GM04503 (cell line): ENCODE results near the gene CPED1.
"Not testable (repeated sequence)": the region's sequence is repeated elsewhere in the genome, so short reads cannot be mapped to it uniquely, and the experiment has no call there.

Experiments used
- DNase-seq: peaks from one replicate; pipeline ENCODE4 v3.0.0-alpha.2; 2012; ENCODE audit warnings: low read depth

Gene CPED1

GRCh38 chr7:121071662-121072061, 83.2 kb downstream of the CPED1 start:
- no peak for DNase-seq

- DNase-seq = no peak
Observed at GRCh38 chr7:121072826-121073225, 84.3 kb downstream of the CPED1 start.

- DNase-seq = no peak
Observed at GRCh38 chr7:121073463-121074099, 85.1 kb downstream of the CPED1 start.

GRCh38 chr7:121075424-121075841, 86.9 kb downstream of the CPED1 start:
- DNase-seq = not testable (repeated sequence)

GRCh38 chr7:121075952-121076349, 87.4 kb downstream of the CPED1 start:
- DNase-seq = no peak

- DNase-seq = peak; percentile 27
Observed at GRCh38 chr7:121076350-121077164, 88.0 kb downstream of the CPED1 start.

GRCh38 chr7:121077165-121077630, 88.7 kb downstream of the CPED1 start:
- DNase-seq = no peak

- no peak for DNase-seq
Observed at GRCh38 chr7:121078701-121079227, 90.3 kb downstream of the CPED1 start.

- no peak for DNase-seq
Observed at GRCh38 chr7:121079425-121080169, 91.1 kb downstream of the CPED1 start.

- no peak for DNase-seq
Observed at GRCh38 chr7:121080257-121080912, 91.9 kb downstream of the CPED1 start.

GRCh38 chr7:121080913-121081326, 92.4 kb downstream of the CPED1 start:
- no peak for DNase-seq

GRCh38 chr7:121081327-121081936, 92.9 kb downstream of the CPED1 start:
- peak; percentile 63 for DNase-seq

- DNase-seq = no peak
Observed at GRCh38 chr7:121082400-121083101, 94.0 kb downstream of the CPED1 start.

GRCh38 chr7:121083138-121083789, 94.8 kb downstream of the CPED1 start:
- no peak for DNase-seq

- no peak for DNase-seq
Observed at GRCh38 chr7:121083790-121084251, 95.3 kb downstream of the CPED1 start.

GRCh38 chr7:121084256-121084655, 95.7 kb downstream of the CPED1 start:
- no peak for DNase-seq

- peak; percentile 90 for DNase-seq
Observed at GRCh38 chr7:121084748-121085336, 96.3 kb downstream of the CPED1 start.

GRCh38 chr7:121085922-121086321, 97.4 kb downstream of the CPED1 start:
- no peak for DNase-seq

GRCh38 chr7:121088870-121089269, 100.4 kb downstream of the CPED1 start:
- DNase-seq = no peak

- DNase-seq = no peak
Observed at GRCh38 chr7:121094829-121095228, 106.3 kb downstream of the CPED1 start.
